Activated T-helper 1 cell treated with Interleukin-2 at 50 U/mL for 16 hours (primary cell): ENCODE measurements around the gene FHOD3.
"Not testable (repeated sequence)": the region's sequence is repeated elsewhere in the genome, so short reads cannot be mapped to it uniquely, and the experiment has no call there.

Source experiments
- DNase-seq: peaks from one replicate; pipeline ENCODE4 v3.0.0-alpha.2; 2020; ENCODE audit warnings: low read depth

Gene FHOD3

GRCh38 chr18:36711014-36711725 lies 413.7 kb downstream of the FHOD3 start:
- DNase-seq = no peak

GRCh38 chr18:36711813-36712444 lies 414.4 kb downstream of the FHOD3 start:
- DNase-seq = no peak

- DNase-seq = no peak
Measured at GRCh38 chr18:36714476-36714875, 417.0 kb downstream of the FHOD3 start.

- DNase-seq = no peak
Measured at GRCh38 chr18:36717422-36718110, 420.1 kb downstream of the FHOD3 start.

- no peak for DNase-seq
Measured at GRCh38 chr18:36718705-36719328, 421.3 kb downstream of the FHOD3 start.

GRCh38 chr18:36719630-36720029 lies 422.1 kb downstream of the FHOD3 start:
- no peak for DNase-seq

GRCh38 chr18:36721351-36721750 lies 423.8 kb downstream of the FHOD3 start:
- DNase-seq = not testable (repeated sequence)

GRCh38 chr18:36724169-36724568 lies 426.7 kb downstream of the FHOD3 start:
- DNase-seq = no peak

- DNase-seq = no peak
Measured at GRCh38 chr18:36724591-36725001, 427.1 kb downstream of the FHOD3 start.

DNA sequence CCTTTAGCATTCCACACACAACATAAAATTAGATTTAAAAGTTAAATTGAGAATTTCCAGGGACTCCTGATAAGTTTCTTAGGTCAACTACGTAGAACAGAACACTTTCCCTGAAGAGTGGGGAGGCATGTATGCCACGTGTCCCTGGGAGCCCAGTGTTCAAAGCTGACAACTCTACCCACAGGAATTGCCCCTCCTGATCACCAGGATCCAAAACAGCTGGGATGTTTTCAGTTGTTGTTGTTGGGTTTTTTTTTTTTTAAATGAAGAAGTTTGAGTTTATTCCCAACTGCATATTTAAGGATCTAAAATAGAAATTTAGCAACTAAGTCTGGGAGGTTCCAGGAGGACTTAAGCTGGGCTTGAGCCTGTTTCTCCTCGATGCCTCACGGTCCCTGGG lies 430.8 kb downstream of the FHOD3 start:
- DNase-seq = no peak

GRCh38 chr18:36729197-36729596 lies 431.7 kb downstream of the FHOD3 start:
- no peak for DNase-seq

DNA sequence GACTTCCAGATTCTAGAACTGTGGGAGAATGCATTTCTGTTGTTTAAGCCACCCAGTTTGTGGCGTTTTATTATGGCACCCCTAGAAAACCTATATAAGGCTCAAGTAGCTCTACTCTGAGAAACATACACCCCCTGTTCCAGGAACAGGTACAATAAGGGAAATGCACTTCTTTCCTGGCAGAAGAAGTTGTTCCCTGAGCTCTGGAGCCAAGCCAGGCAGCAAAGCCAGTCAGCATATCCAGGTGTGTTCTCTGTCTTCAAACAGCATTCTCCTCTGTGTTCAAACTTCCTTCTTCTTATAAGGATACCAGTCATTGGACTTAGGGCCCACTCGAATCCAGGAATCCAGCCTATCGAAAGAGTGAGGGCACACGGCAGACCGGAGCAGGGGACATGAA lies 434.8 kb downstream of the FHOD3 start:
- no peak for DNase-seq

- no peak for DNase-seq
Measured at GRCh38 chr18:36733150-36733549, 435.6 kb downstream of the FHOD3 start.

DNA sequence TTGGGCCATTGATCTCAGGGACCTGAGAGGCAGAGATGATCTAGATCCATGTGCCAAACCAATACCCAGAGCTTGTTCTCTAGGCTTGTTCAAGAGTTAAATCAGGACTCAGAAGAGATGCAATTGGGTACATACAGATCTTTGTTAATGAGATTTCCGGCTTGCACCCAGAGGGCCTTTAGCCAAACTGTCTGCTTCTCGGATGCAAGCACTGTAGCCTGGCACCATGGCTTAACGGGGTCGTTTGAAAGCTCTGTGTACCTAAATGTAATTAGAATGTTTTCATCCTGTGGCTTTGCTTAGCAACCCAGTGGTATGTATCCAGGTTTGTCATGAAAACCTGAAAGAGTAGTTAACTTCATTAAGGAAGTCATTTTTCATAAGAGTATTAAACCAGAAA lies 437.1 kb downstream of the FHOD3 start:
- DNase-seq = no peak

- DNase-seq = no peak
Measured at GRCh38 chr18:36735130-36735529, 437.6 kb downstream of the FHOD3 start.

GRCh38 chr18:36736094-36736493 lies 438.6 kb downstream of the FHOD3 start:
- no peak for DNase-seq

DNA sequence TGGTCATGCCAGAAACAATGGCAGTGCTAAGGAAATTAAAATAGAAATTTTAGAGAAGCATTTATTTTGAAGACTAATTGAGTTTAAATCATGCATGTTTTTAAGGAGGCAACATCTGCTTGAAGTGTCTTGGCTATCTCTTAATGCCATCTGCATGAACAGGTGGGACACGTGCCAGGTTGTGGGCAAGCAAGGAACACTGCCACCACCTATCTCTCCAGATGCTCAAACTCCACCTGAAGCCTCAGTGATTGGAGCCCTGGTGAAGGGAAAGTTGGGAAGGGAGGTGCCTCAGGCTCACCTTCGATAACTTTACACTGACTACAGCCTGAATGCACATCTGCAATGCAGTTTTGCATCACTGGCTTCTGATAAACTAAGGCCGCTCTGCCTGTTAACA lies 439.8 kb downstream of the FHOD3 start:
- no peak for DNase-seq

GRCh38 chr18:36744261-36744876 lies 446.9 kb downstream of the FHOD3 start:
- no peak for DNase-seq

- DNase-seq = no peak
Measured at GRCh38 chr18:36745219-36745975, 447.9 kb downstream of the FHOD3 start.

DNA sequence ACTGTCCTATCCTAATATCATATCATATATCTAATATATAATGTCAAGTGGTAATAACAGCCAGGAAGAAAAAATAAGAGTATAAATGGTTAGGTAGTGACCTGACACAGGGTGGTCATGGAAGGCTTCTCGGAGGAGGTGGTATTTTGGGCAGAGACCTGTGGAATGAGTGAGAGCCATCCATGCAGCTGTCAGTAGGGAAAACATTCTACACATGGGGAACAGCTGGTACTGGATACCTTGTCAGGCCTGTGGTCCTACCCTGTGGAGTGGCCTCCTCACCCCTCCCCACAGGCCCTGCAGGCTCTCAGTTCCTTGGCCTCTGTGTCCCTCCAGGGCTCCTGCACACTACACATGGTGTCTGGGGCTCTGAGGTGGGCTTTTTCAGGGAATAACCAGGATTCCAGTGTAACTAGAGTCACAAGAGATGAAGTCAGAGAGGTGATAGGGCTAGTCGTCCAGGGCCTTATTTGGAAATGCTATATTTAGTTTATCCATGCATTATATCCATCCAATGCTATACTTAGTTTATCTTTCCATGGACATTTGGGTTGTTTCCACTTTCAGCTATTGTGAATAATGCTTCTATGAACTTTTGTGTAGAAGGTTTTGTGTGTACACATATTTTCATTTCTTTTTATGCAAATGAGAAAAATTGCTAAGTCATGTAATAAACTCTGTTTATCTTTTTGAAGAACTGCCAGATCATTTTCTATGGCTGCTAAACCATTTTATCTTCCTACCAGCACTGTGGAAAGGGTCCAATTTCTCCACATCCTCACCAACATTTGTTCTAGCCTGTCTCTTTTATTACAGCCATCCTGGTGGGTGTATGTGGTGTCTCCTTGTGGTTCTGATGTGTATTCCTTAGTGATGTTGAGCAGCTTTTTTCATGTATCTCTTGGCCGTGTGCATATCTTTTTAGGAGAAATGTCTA lies 455.7 kb downstream of the FHOD3 start:
- no peak for DNase-seq

DNA sequence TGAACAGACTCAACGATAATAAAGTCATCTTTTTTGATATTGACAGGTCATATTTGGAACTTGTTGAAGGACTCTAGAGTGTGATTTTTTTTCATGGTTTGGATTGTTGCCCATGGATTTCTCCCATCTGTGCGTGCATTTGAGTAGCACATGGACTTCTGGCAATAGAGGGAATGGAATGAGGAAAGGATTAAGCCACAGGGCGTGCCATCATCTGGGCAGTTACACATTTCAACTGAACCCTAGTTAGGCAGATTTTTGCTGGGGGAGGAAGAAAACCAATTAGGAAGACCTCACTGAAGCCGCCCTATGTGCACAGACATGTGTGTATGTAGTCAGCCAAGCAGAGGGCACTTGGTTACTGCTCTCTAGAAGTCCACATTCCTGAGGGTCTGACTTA lies 458.7 kb downstream of the FHOD3 start:
- DNase-seq = no peak
